HepG2 (cell line): ENCODE results near the gene PEMT. TPM values are rescaled to one million over a fixed set of nuclear protein-coding genes. Genes with fewer than 3 reads are reported as not detected.
A peak's percentile ranks its signal among the peaks of the same experiment; 100 is the strongest.

Source experiments
- ARID4A ChIP-seq: sonication (generic); formaldehyde crosslinking; IDR thresholded peaks from 2 replicates; pipeline ENCODE4 v1.5.0; 2020; ENCODE audit warnings: mild to moderate bottlenecking, missing genetic modification reagents, borderline replicate concordance
- BHLHE40 ChIP-seq: IDR thresholded peaks from 2 replicates; pipeline ENCODE4 v1.6.1; 2011; ENCODE audit warnings: low read length, improper control_type of control experiment
- DMTF1 ChIP-seq: sonication (generic); formaldehyde crosslinking; IDR thresholded peaks from 2 replicates; pipeline ENCODE4 v1.4.0; 2020; ENCODE audit warnings: mild to moderate bottlenecking, missing genetic modification reagents
- ELK4 ChIP-seq: sonication (generic); formaldehyde crosslinking; IDR thresholded peaks from 2 replicates; pipeline ENCODE4 v1.9.0; 2021; ENCODE audit warnings: missing genetic modification reagents, borderline replicate concordance
- HOMEZ ChIP-seq: IDR thresholded peaks from 2 replicates; pipeline ENCODE4 v1.6.1; 2016; ENCODE audit warnings: low read depth
- MXD3 ChIP-seq: IDR thresholded peaks from 2 replicates; pipeline ENCODE4 v1.6.1; 2016; ENCODE audit warnings: mild to moderate bottlenecking, missing biosample characterization, missing genetic modification reagents
- NAIF1 ChIP-seq: sonication (generic); formaldehyde crosslinking; IDR thresholded peaks from 2 replicates; pipeline ENCODE4 v1.5.0; 2020; ENCODE audit warnings: mild to moderate bottlenecking, missing genetic modification reagents, borderline replicate concordance
- POLR2AphosphoS5 ChIP-seq: IDR thresholded peaks from 2 replicates; pipeline ENCODE4 v1.6.1; 2012; ENCODE audit warnings: low read depth, low read length
- RFXANK ChIP-seq: IDR thresholded peaks from 2 replicates; pipeline ENCODE4 v1.6.1; 2016
- RXRA ChIP-seq: sonication (generic); formaldehyde crosslinking; IDR thresholded peaks from 2 replicates; pipeline ENCODE4 v1.5.1; 2020; ENCODE audit warnings: missing genetic modification reagents
- SP1 ChIP-seq, 2 experiments: fragments of 450-650 bp in 1 of 2; sonication (generic) in 1 of 2; formaldehyde crosslinking in 1 of 2; IDR thresholded peaks; 2 replicates each; pipeline versions ENCODE4 v1.4.0 to v1.6.1; 2016 to 2020; ENCODE audit warnings: missing genetic modification reagents in 1 of 2
- ZEB1 ChIP-seq: IDR thresholded peaks from 2 replicates; pipeline ENCODE4 v1.6.1; 2012; ENCODE audit warnings: mild to moderate bottlenecking, low read depth, inconsistent platforms; ENCODE audit not compliant: insufficient replicate concordance
- ZFP36L2 ChIP-seq: sonication (generic); formaldehyde crosslinking; IDR thresholded peaks from 2 replicates; pipeline ENCODE4 v1.4.0; 2020; ENCODE audit warnings: missing genetic modification reagents
- ZNF264 ChIP-seq: sonication (generic); formaldehyde crosslinking; IDR thresholded peaks from 2 replicates; pipeline ENCODE4 v1.4.0; 2020; ENCODE audit warnings: missing genetic modification reagents
- ZNF276 ChIP-seq: sonication (generic); formaldehyde crosslinking; IDR thresholded peaks from 2 replicates; pipeline ENCODE4 v1.4.0; 2020; ENCODE audit warnings: mild to moderate bottlenecking, low read depth, missing genetic modification reagents
- ZNF382 ChIP-seq: sonication (generic); formaldehyde crosslinking; IDR thresholded peaks from 2 replicates; pipeline ENCODE4 v1.5.0; 2020; ENCODE audit warnings: missing genetic modification reagents, mild to moderate bottlenecking, borderline replicate concordance
- ZNF383 ChIP-seq: sonication (generic); formaldehyde crosslinking; IDR thresholded peaks from 2 replicates; pipeline ENCODE4 v1.4.0; 2020; ENCODE audit warnings: missing genetic modification reagents, mild to moderate bottlenecking, borderline replicate concordance
- ZNF484 ChIP-seq: sonication (generic); formaldehyde crosslinking; IDR thresholded peaks from 2 replicates; pipeline ENCODE4 v1.5.1; 2020; ENCODE audit warnings: mild to moderate bottlenecking, low read depth, missing genetic modification reagents, borderline replicate concordance
- ZSCAN30 ChIP-seq: sonication (generic); formaldehyde crosslinking; IDR thresholded peaks from 2 replicates; pipeline ENCODE4 v1.5.0; 2020; ENCODE audit warnings: mild to moderate bottlenecking, missing genetic modification reagents
- polyA plus RNA-seq, 8 experiments: library from polyadenylated mRNA; depleted of rRNA in 3 of 8; stranded (reverse) in 7 of 8; unstranded in 1 of 8; fragments of >200 nt; fragmentation: Illumina TruSeq in 4 of 8; extraction: Trizol in 4 of 8; gene quantifications; 2 replicates each; pipeline versions ENCODE4 v1.2.1 to v1.2.3, GENCODE V29; 2011 to 2016; ENCODE audit warnings: low read depth in 4 of 8, missing spikeins in 1 of 8, mixed read lengths in 1 of 8; ENCODE audit not compliant: insufficient read depth in 1 of 8
- total RNA-seq, 5 experiments: library from RNA; depleted of rRNA; stranded (reverse); fragments of >200 nt; fragmentation: Illumina TruSeq; extraction: Trizol; gene quantifications; 2 replicates each; pipeline ENCODE4 v1.2.3, GENCODE V29; 2016; ENCODE audit warnings: low read depth in 1 of 5

Gene PEMT
- total and polyA plus RNA-seq, 2 of the 13 experiments (the other 11 are each of a cell fraction or from before 2014, with no cell fraction given): 31.7 to 43.6 TPM

- TF ChIP-seq ZFP36L2 (CRISPR knock-in tag): no peak
- no peak for TF ChIP-seq ZNF484 (CRISPR knock-in tag)
- TF ChIP-seq ZSCAN30: no peak
- TF ChIP-seq SP1 (IDR thresholded peaks at IDR 0.05): no peak
- no peak for TF ChIP-seq SP1 (CRISPR knock-in tag; IDR thresholded peaks at IDR 0.05)
- no peak for TF ChIP-seq HOMEZ (CRISPR knock-in tag)
- no peak for TF ChIP-seq ZEB1
- TF ChIP-seq ARID4A: peak; percentile 60; the same call in 1 of the 2 replicates
- no peak for TF ChIP-seq MXD3 (CRISPR knock-in tag)
- TF ChIP-seq POLR2AphosphoS5: no peak
- TF ChIP-seq ZNF276 (CRISPR knock-in tag): no peak
- no peak for TF ChIP-seq DMTF1 (CRISPR knock-in tag)
- no peak for TF ChIP-seq BHLHE40
- no peak for TF ChIP-seq ZNF382
- TF ChIP-seq ZNF264 (CRISPR knock-in tag): no peak
- TF ChIP-seq ZNF383 (CRISPR knock-in tag): no peak
- no peak for TF ChIP-seq ELK4 (CRISPR knock-in tag)
- no peak; the same call in 1 of the 2 replicates for TF ChIP-seq NAIF1 (CRISPR knock-in tag)
- TF ChIP-seq RFXANK (CRISPR knock-in tag): no peak
- TF ChIP-seq RXRA (CRISPR knock-in tag): no peak
Observed at GRCh38 chr17:17582372-17582771, 9.1 kb downstream of the PEMT start (continued).
